Adrenal gland (tissue), 5 donors: ENCODE measurements around the gene LRRTM2.

ENCODE experiments used
- POLR2A ChIP-seq, 2 donors: fragments of 450-650 bp; IDR thresholded peaks; one replicate each; pipeline ENCODE4 v1.6.1; 2017; ENCODE audit warnings: antibody characterized with exemption in 2 of 2, mild to moderate bottlenecking in 2 of 2, moderate library complexity in 1 of 2
- TF ChIP-seq, protein P1 (sequence below), 6 experiments: fragments of 450-650 bp in 4 of 6; fragments of 200-600 bp in 2 of 6; sonication (generic) in 1 of 6; IDR thresholded peaks; 1 replicate in 5 of 6; 2 replicates in 1 of 6; pipeline versions ENCODE4 v1.5.1 to v1.8.0; 2016 to 2021; ENCODE audit warnings: antibody characterized with exemption in 6 of 6, mild to moderate bottlenecking in 2 of 6, moderate library complexity in 1 of 6
- donor health status: DM: no; HTN: no; CAD: no.

DNA sequence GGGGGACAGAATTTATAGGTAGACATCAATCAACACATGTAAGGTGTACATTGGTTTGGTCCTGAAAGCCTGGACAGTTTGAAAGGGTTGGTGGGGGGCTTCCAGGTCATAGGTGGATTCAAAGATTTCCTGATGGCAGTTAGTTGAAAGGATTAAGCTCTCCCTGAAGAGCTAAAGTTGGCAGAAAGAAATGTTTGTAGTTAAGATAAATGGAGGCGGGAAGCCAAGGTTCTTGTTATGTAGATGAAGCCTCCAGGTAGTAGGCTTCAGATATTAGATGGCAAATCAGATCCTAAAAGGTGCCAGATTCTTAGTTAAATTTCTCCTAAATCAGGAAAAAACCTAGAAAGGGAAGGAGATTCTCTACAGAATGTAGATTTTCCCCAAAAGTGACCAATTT lies 9.0 kb upstream of the LRRTM2 start:
- no peak for TF ChIP-seq POLR2A (IDR thresholded peaks at IDR 0.05)
- TF ChIP-seq, protein P1, sequence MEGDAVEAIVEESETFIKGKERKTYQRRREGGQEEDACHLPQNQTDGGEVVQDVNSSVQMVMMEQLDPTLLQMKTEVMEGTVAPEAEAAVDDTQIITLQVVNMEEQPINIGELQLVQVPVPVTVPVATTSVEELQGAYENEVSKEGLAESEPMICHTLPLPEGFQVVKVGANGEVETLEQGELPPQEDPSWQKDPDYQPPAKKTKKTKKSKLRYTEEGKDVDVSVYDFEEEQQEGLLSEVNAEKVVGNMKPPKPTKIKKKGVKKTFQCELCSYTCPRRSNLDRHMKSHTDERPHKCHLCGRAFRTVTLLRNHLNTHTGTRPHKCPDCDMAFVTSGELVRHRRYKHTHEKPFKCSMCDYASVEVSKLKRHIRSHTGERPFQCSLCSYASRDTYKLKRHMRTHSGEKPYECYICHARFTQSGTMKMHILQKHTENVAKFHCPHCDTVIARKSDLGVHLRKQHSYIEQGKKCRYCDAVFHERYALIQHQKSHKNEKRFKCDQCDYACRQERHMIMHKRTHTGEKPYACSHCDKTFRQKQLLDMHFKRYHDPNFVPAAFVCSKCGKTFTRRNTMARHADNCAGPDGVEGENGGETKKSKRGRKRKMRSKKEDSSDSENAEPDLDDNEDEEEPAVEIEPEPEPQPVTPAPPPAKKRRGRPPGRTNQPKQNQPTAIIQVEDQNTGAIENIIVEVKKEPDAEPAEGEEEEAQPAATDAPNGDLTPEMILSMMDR (IDR thresholded peaks at IDR 0.05): no peak
